ENCODE results near the gene CALD1. TPM values are rescaled to one million over a fixed set of nuclear protein-coding genes. Genes with fewer than 3 reads are reported as not detected.

CALD1 gene
- total RNA-seq, 6 experiments from 2014 or later = 1,066 to 1,726 (median 1,102) TPM

- Mint-ChIP-seq H3K36me3 (ENCODE audit: low read depth) (peaks cover 81% of the 10 kb centered on the region), H3K4me3 (peak overlapping the region; percentile 53; the same call in 1 of the 2 replicates), H3K4me1 (ENCODE audit: low read depth) (peaks cover 91% of the 10 kb centered on the region), H3K27ac (peak overlapping the region; percentile 80), H3K9me3 (peaks cover 33% of the 10 kb centered on the region), H3K27me3 (ENCODE audit: insufficient read depth) (peaks cover 49% of the 10 kb centered on the region)
- no peak for TF ChIP-seq CTCF (IDR thresholded peaks at IDR 0.05)
- DNase-seq = no peak
These were observed 40.0 kb downstream of the CALD1 start for GRCh38 chr7:134819401-134819800.

- TF ChIP-seq CTCF (IDR thresholded peaks at IDR 0.05) = no peak
- Mint-ChIP-seq H3K36me3 (ENCODE audit: low read depth) (peaks cover 80% of the 10 kb centered on the region), H3K27me3 (ENCODE audit: insufficient read depth) (peaks cover 54% of the 10 kb centered on the region), H3K27ac (peak overlapping the region; percentile 80), H3K4me1 (ENCODE audit: low read depth) (peaks cover 91% of the 10 kb centered on the region), H3K4me3 (peak overlapping the region; percentile 53; the same call in 1 of the 2 replicates), H3K9me3 (peaks cover 33% of the 10 kb centered on the region)
- DNase-seq = no peak
These were observed 40.9 kb downstream of the CALD1 start for GRCh38 chr7:134820295-134820694.

- Mint-ChIP-seq H3K4me3 (peak overlapping the region; percentile 53; the same call in 1 of the 2 replicates), H3K27me3 (ENCODE audit: insufficient read depth) (peaks cover 55% of the 10 kb centered on the region), H3K36me3 (ENCODE audit: low read depth) (peaks cover 80% of the 10 kb centered on the region), H3K4me1 (ENCODE audit: low read depth) (peaks cover 91% of the 10 kb centered on the region), H3K9me3 (peaks cover 33% of the 10 kb centered on the region), H3K27ac (peak overlapping the region; percentile 80)
- no peak for DNase-seq
- TF ChIP-seq CTCF (IDR thresholded peaks at IDR 0.05) = no peak
These were observed 41.3 kb downstream of the CALD1 start for GRCh38 chr7:134820778-134821177.

DNA sequence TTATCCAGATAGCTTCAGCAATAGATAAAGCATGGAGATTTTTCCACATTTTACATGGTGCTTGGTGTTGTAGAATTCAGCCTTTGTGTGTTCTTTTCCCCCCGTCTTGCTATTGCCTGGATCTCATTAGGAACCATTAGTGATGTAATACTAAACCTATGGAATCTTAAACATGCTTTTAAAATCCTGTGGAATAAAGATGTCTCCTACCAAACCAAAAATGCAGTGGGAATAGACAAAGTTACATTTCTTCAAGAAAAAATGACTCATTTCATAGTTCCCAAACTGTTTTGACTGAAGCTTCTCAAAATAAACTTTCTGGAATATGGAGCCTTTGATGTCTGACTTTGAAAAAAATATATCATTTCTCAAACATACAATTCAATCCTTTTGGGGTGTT lies 44.0 kb downstream of the CALD1 start:
- TF ChIP-seq CTCF (IDR thresholded peaks at IDR 0.05) = no peak
- Mint-ChIP-seq H3K27ac (peak overlapping the region; percentile 85), H3K36me3 (ENCODE audit: low read depth) (peaks cover 82% of the 10 kb centered on the region), H3K4me3 (peak overlapping the region; percentile 75), H3K4me1 (ENCODE audit: low read depth) (peaks cover 92% of the 10 kb centered on the region), H3K27me3 (ENCODE audit: insufficient read depth) (peaks cover 57% of the 10 kb centered on the region), H3K9me3 (peaks cover 29% of the 10 kb centered on the region)
- peak; percentile 64 for DNase-seq

DNA sequence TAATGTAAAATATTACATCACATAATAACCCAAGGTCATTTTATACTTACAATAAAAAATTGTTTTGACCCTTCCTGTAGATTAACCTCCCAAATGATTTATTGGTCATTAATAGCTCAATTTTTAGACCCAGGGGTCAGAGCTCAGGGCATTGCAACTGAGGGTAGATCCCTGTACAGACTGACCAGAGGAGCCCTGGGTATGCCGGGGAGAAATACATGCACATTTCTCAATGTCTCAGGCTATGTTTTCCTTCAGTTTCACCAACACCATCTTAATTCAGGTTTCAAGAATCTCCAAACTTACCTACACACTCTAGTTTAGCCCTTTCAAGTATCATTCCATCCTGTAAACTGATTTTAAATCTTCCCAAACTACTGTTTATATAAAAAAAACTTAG lies 46.2 kb downstream of the CALD1 start:
- peak overlapping the region; percentile 85 for H3K27ac Mint-ChIP-seq
- H3K4me3 Mint-ChIP-seq = peak overlapping the region; percentile 61
- H3K9me3 Mint-ChIP-seq = peaks cover 16% of the 10 kb centered on the region; the same call in 1 of the 2 replicates
- DNase-seq = no peak
- H3K27me3 Mint-ChIP-seq (ENCODE audit: insufficient read depth) = peaks cover 43% of the 10 kb centered on the region
- no peak for TF ChIP-seq CTCF (IDR thresholded peaks at IDR 0.05)
- H3K36me3 Mint-ChIP-seq (ENCODE audit: low read depth) = peaks cover 69% of the 10 kb centered on the region
- H3K4me1 Mint-ChIP-seq (ENCODE audit: low read depth) = peaks cover 92% of the 10 kb centered on the region
